Gastroesophageal sphincter (tissue), 4 donors: ENCODE data around the gene MYOCD. TPM values are rescaled to one million over a fixed set of nuclear protein-coding genes. Genes with fewer than 3 reads are reported as not detected.

Source experiments
- ATAC-seq: fragments of 150-250 bp; one replicate; pipeline ENCODE4 v1.9.1; 2016; ENCODE audit warnings: mild to moderate bottlenecking, moderate library complexity
- H3K27ac ChIP-seq, 4 donors: fragments of 200-600 bp; sonication (generic) in 3 of 4; 1 replicate in 3 of 4; 2 replicates in 1 of 4; pipeline ENCODE4 v1.5.1; 2016 to 2019
- H3K27me3 ChIP-seq: fragments of 200-600 bp; sonication (generic); one replicate; pipeline ENCODE4 v1.5.1; 2019
- H3K36me3 ChIP-seq, 2 donors: fragments of 200-600 bp; sonication (generic); one replicate each; pipeline ENCODE4 v1.5.1; 2019; ENCODE audit warnings: control low read depth in 1 of 2
- H3K4me1 ChIP-seq, 3 donors: fragments of 200-600 bp; sonication (generic); 1 replicate in 2 of 3; 2 replicates in 1 of 3; pipeline ENCODE4 v1.5.1; 2016 to 2019; ENCODE audit warnings: control low read depth in 2 of 3
- H3K4me3 ChIP-seq, 2 donors: fragments of 200-600 bp; sonication (generic); one replicate each; pipeline ENCODE4 v1.5.1; 2019; ENCODE audit warnings: mild to moderate bottlenecking in 1 of 2, moderate library complexity in 1 of 2
- H3K9me3 ChIP-seq, 3 donors: fragments of 200-600 bp; sonication (generic); one replicate each; pipeline ENCODE4 v1.5.1; 2017 to 2019; ENCODE audit warnings: control low read depth in 2 of 3
- CTCF ChIP-seq, 4 experiments: fragments of 200-600 bp in 2 of 4; fragments of 450-650 bp in 2 of 4; sonication (generic) in 1 of 4; IDR thresholded peaks; one replicate each; pipeline ENCODE4 v1.5.1; 2017 to 2019; ENCODE audit warnings: antibody characterized with exemption in 4 of 4, mild to moderate bottlenecking in 2 of 4, moderate library complexity in 2 of 4
- EP300 ChIP-seq: sonication (generic); formaldehyde crosslinking; IDR thresholded peaks from one replicate; pipeline ENCODE4 v1.6.1; 2017; ENCODE audit warnings: antibody characterized with exemption, mild to moderate bottlenecking
- POLR2A ChIP-seq, 2 donors: fragments of 450-650 bp; IDR thresholded peaks; one replicate each; pipeline ENCODE4 v1.6.1; 2017; ENCODE audit warnings: antibody characterized with exemption in 2 of 2, mild to moderate bottlenecking in 2 of 2, moderate library complexity in 1 of 2
- POLR2AphosphoS5 ChIP-seq: sonication (generic); formaldehyde crosslinking; IDR thresholded peaks from one replicate; pipeline ENCODE4 v1.6.1; 2017; ENCODE audit warnings: antibody characterized with exemption
- WGBS, 2 donors: methylation state at CpG; one replicate each; pipeline ENCODE4 v1.1.5; 2018; ENCODE audit warnings: low coverage in 1 of 2; 5-methylcytosine and 5-hydroxymethylcytosine counted together
- total RNA-seq, 4 donors: library from RNA; depleted of rRNA; stranded (reverse); fragments of >200 nt; gene quantifications; one replicate each; pipeline ENCODE4 v1.1.0, GENCODE V29; 2016

Gene MYOCD
- total RNA-seq, 4 donors from 2014 or later, result 93.0 to 219 (median 120) TPM

DNA sequence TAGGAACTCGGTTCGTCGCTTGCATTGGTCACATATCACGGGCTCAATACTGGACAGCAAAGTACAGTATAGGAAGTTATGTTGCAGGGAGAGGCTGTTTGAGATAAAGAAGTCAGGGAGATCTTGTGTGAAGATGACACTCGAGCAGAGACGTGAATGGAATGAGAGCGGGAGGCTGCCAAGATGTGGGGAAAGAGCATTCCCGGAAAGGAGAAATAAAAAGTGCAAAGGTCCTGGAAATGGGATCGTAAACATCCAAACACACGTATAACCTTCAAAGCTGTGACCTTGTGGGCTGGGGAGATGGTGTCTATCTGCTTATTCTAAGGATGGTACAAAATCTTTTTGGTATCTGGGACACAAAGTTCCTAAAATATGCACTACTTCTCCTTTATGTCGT lies 43.0 kb upstream of the MYOCD start:
- no peak overlapping the region for H3K27ac ChIP-seq
- H3K36me3 ChIP-seq, result no peaks in the 10 kb centered on the region
- 66 to 67% methylated on average over 7 to 10 of the region's 11 CpGs for WGBS, 2 donors
- TF ChIP-seq CTCF (IDR thresholded peaks at IDR 0.05), result no peak
- TF ChIP-seq EP300, result no peak
- no peak for TF ChIP-seq POLR2AphosphoS5
- TF ChIP-seq POLR2A (IDR thresholded peaks at IDR 0.05), result no peak
- peaks cover 0 to 12% (median 0%) of the 10 kb centered on the region in 3 donors for H3K4me1 ChIP-seq
- H3K4me3 ChIP-seq, result no peak overlapping the region
- no peaks in the 10 kb centered on the region for H3K9me3 ChIP-seq
- no peaks in the 10 kb centered on the region for H3K27me3 ChIP-seq
- no peak for ATAC-seq

DNA sequence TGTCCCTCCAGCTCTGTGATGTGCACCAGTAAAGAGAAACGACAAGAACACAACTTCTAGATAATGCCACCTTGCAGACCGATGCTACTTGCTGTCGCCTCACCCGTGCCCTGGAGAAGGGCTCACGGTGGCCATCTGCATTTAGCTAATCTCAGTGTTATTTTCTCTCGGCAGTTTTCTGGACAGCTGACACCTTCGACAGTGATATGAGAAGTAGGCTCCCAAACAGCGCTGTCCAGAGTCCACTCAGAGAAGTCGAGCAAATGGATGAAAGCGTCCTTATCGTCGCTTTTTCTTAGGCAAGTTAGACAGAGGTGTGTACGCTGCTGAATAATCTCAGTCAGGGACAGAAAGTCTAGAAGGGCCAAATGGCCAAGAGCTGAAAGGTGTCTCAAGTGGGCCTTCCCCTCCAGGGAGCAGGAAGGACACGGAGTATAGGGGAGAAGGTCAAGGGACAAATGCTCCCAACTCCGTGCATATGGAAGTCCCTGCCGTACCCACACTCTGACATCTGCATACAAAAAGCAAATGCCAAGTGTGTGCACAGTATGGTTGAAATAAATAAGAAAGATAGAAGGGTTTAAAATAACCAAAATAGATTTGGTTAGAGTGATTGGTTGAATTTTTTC lies 42.4 kb upstream of the MYOCD start:
- H3K4me1 ChIP-seq, result peaks cover 0 to 18% (median 6%) of the 10 kb centered on the region in 3 donors
- ATAC-seq, result no peak
- 63 to 69% methylated on average over 11 to 14 of the region's 16 CpGs for WGBS, 2 donors
- H3K36me3 ChIP-seq, result no peaks in the 10 kb centered on the region
- no peaks in the 10 kb centered on the region for H3K27me3 ChIP-seq
- H3K9me3 ChIP-seq, result no peaks in the 10 kb centered on the region
- no peak for TF ChIP-seq POLR2A (IDR thresholded peaks at IDR 0.05)
- TF ChIP-seq POLR2AphosphoS5, result no peak
- no peak for TF ChIP-seq EP300
- no peak for TF ChIP-seq CTCF (IDR thresholded peaks at IDR 0.05)
- no peak overlapping the region for H3K27ac ChIP-seq
- H3K4me3 ChIP-seq, result no peak overlapping the region

DNA sequence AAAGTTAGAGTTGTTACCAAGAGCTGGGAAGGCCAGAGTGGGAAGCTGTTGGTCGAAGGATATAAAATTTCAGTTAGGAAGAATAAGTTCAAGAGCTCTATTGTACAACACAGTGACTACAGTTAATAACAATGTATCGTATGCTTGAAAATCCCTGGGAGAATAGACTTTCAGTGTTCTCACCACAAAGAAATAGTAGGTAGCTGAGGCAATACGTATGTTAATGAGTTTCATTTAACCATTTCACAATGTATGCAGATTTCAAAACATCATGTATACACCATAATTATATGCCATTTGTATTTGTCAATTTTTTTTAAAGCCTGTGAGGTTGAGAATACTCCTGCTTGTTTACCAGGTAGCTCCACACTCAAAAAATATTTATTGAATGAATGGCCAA lies 41.5 kb upstream of the MYOCD start:
- Histone ChIP-seq H3K27me3 (no peaks in the 10 kb centered on the region), H3K36me3 (no peaks in the 10 kb centered on the region), H3K4me3 (no peak overlapping the region), H3K27ac (no peak overlapping the region), H3K4me1 (peaks cover 0 to 26% (median 6%) of the 10 kb centered on the region in 3 donors), H3K9me3 (no peaks in the 10 kb centered on the region)
- WGBS, 2 donors, result 69 to 90% methylated on average over 3 of the region's 3 CpGs
- ATAC-seq, result no peak
- no peak for TF ChIP-seq CTCF (IDR thresholded peaks at IDR 0.05)
- TF ChIP-seq EP300, result no peak
- TF ChIP-seq POLR2AphosphoS5, result no peak
- no peak for TF ChIP-seq POLR2A (IDR thresholded peaks at IDR 0.05)

DNA sequence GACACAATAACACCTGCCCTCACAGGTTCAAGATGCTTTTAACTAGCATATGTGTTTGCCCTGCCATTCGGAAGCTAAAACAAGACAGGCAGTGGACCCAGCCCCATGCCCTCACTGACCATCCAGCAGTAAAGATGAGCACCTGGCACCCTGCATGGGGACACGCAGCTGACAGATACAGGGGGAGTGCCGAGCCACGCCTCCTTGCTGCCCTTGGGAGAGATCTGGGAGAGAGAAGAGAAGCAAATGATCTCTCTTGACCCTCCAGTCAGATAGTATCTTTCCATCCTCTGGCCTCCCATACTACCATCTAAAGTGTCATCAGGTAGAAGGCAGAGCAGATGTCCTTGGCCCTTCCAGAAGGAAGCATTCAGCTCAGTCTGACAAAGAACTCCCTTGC lies 40.6 kb upstream of the MYOCD start:
- WGBS, 2 donors, result 80 to 100% methylated on average over 1 of the region's 4 CpGs
- H3K36me3 ChIP-seq, result no peaks in the 10 kb centered on the region
- ATAC-seq, result no peak

More for the DNA sequence above, 40.6 kb upstream of the MYOCD start:
- H3K27ac ChIP-seq, result no peak overlapping the region
- peaks cover 0 to 26% (median 6%) of the 10 kb centered on the region in 3 donors for H3K4me1 ChIP-seq
- no peaks in the 10 kb centered on the region for H3K9me3 ChIP-seq
- TF ChIP-seq EP300, result no peak
- no peak for TF ChIP-seq CTCF (IDR thresholded peaks at IDR 0.05)
- H3K27me3 ChIP-seq, result no peaks in the 10 kb centered on the region
- H3K4me3 ChIP-seq, result no peak overlapping the region
